Upper lobe of left lung (tissue), 4 donors: Measurements from ENCODE around the gene TTYH3.

Experiments
- CTCF ChIP-seq, 6 experiments: fragments of 450-650 bp in 4 of 6; fragments of 200-600 bp in 2 of 6; sonication (generic) in 2 of 6; IDR thresholded peaks; one replicate each; pipeline ENCODE4 v1.5.1; 2016 to 2019; ENCODE audit warnings: antibody characterized with exemption in 6 of 6
- EP300 ChIP-seq, 4 donors: sonication (generic); formaldehyde crosslinking; IDR thresholded peaks; one replicate each; pipeline ENCODE4 v1.5.1; 2017; ENCODE audit warnings: antibody characterized with exemption in 4 of 4, control low read depth in 2 of 4
- POLR2A ChIP-seq, 4 donors: fragments of 450-650 bp; IDR thresholded peaks; one replicate each; pipeline ENCODE4 v1.5.1; 2016 to 2017; ENCODE audit warnings: antibody characterized with exemption in 4 of 4, mild to moderate bottlenecking in 2 of 4

DNA sequence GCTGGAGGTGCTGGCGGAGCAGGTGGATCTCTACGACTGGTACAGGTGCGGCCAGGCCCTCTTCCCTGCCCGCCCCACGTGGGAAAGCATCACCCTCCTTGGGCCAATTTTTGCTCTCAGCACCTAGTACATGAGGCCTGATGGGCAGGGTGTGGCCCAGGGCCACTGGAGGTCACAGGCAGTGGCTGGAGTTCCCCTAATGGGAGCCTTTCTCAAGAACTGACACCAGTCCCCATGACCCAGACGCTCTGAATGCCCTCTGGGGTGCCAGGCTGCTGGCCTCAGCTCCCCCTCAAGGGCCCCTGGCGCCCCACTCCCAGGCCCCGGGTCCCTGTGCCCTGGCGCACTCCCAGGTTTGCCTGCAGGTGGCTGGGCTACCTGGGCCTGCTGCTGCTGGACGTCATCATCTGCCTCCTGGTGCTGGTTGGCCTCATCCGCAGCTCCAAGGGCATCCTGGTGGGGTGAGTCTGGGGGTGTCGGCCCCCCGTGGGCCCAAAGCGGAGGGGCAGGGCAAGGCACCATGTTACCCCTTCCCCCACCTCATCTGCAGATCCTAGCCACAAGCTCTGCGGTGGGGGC lies 15.9 kb downstream of the TTYH3 start:
- TF ChIP-seq CTCF (IDR thresholded peaks at IDR 0.05) (no peak), POLR2A (IDR thresholded peaks at IDR 0.05) (no peak), EP300 (IDR thresholded peaks at IDR 0.05) (no peak)
